ENCODE results near the gene PAX6. TPM values are rescaled to one million over a fixed set of nuclear protein-coding genes. Genes with fewer than 3 reads are reported as not detected.
"Not testable (repeated sequence)": the region's sequence is repeated elsewhere in the genome, so short reads cannot be mapped to it uniquely, and the experiment has no call there.

The PAX6 gene
- total RNA-seq, 1 experiment from 2014 or later: 14.6 TPM

DNA sequence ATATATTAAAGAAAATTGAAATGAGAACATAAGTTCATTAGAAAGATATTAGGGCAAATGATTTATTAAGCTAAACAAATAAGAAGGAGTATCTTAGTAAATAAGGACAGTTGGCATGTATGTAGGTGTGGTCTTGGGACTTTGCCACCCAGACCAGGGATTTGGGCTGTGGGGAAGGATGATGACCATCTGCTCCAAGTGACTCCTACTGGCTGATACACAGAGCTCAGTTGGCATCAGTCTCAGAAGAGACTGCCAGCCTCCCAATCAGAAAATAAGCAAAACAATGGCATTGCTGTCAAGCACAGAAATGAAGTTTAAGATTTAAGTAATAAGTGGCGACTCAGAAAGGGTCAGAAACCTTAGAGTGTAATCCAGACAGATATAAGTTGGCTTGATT is 49.5 kb downstream of the PAX6 start:
- H3K4me1 ChIP-seq (ENCODE audit: insufficient read depth, low read length): no peaks in the 10 kb centered on the region
- ChIA-PET POLR2A (ENCODE audit: unreplicated experiment) (no interaction called here), CTCF (no interaction called here)
- H3K9me3 ChIP-seq (ENCODE audit: low read length): no peaks in the 10 kb centered on the region
- H3K9me2 ChIP-seq (replicated peaks; ENCODE audit: low read length): no peaks in the 10 kb centered on the region
- TF ChIP-seq EZH2 (IDR thresholded peaks at IDR 0.05; ENCODE audit: low read length, unreplicated experiment) (no peak), CTCF (conservative IDR thresholded peaks at IDR 0.05; ENCODE audit: low read depth, low read length) (peak; percentile 21; the same call in 1 of the 2 replicates), EZH2phosphoT487 (IDR thresholded peaks at IDR 0.05; ENCODE audit: borderline replicate concordance, low read length) (no peak)
- H3K4me3 ChIP-seq (ENCODE audit: low read length): no peak overlapping the region
- no peaks in the 10 kb centered on the region for H3F3A ChIP-seq (ENCODE audit: low read length, unreplicated experiment)
- no peaks in the 10 kb centered on the region for H4K20me1 ChIP-seq (ENCODE audit: low read length)
- DNase-seq (no peak), ATAC-seq (no peak)
- H3K36me3 ChIP-seq (ENCODE audit: low read depth, low read length): no peaks in the 10 kb centered on the region
- no TSS peak for BruUV-seq (replicated peaks)
- no peak overlapping the region for H3K4me2 ChIP-seq (ENCODE audit: low read length)
- H3K79me2 ChIP-seq (ENCODE audit: low read length): no peaks in the 10 kb centered on the region
- H3K27ac ChIP-seq (ENCODE audit: low read length): no peak overlapping the region
- H2AFZ ChIP-seq (ENCODE audit: low read length): no peak overlapping the region
- H3K27me3 ChIP-seq (ENCODE audit: low read length): no peaks in the 10 kb centered on the region
- H3K9ac ChIP-seq (ENCODE audit: low read length): no peak overlapping the region
- intact Hi-C loops (cut with micrococcal nuclease): no loop called here

- no peak overlapping the region for H3K4me3 ChIP-seq (ENCODE audit: low read length)
- DNase-seq (no peak), ATAC-seq (no peak)
- no peaks in the 10 kb centered on the region for H3K79me2 ChIP-seq (ENCODE audit: low read length)
- POLR2A ChIA-PET (ENCODE audit: unreplicated experiment): no interaction called here
- TF ChIP-seq EZH2phosphoT487 (IDR thresholded peaks at IDR 0.05; ENCODE audit: borderline replicate concordance, low read length) (no peak), EZH2 (IDR thresholded peaks at IDR 0.05; ENCODE audit: low read length, unreplicated experiment) (no peak), CTCF (conservative IDR thresholded peaks at IDR 0.05; ENCODE audit: low read depth, low read length) (no peak)
- H3K4me1 ChIP-seq (ENCODE audit: insufficient read depth, low read length): no peaks in the 10 kb centered on the region
- CTCF ChIA-PET: no interaction called here
- no peaks in the 10 kb centered on the region for H3K27me3 ChIP-seq (ENCODE audit: low read length)
- intact Hi-C loops (cut with micrococcal nuclease): no loop called here
- H3K4me2 ChIP-seq (ENCODE audit: low read length): no peak overlapping the region
- no peak overlapping the region for H2AFZ ChIP-seq (ENCODE audit: low read length)
- H3K9me2 ChIP-seq (replicated peaks; ENCODE audit: low read length): no peaks in the 10 kb centered on the region
- no peaks in the 10 kb centered on the region for H3K36me3 ChIP-seq (ENCODE audit: low read depth, low read length)
- no peak overlapping the region for H3K9ac ChIP-seq (ENCODE audit: low read length)
- no TSS peak for BruUV-seq (replicated peaks)
- no peaks in the 10 kb centered on the region for H3K9me3 ChIP-seq (ENCODE audit: low read length)
- H4K20me1 ChIP-seq (ENCODE audit: low read length): no peaks in the 10 kb centered on the region
- no peaks in the 10 kb centered on the region for H3F3A ChIP-seq (ENCODE audit: low read length, unreplicated experiment)
- H3K27ac ChIP-seq (ENCODE audit: low read length): no peak overlapping the region
Observed at GRCh38 chr11:31757260-31757835, 53.8 kb downstream of the PAX6 start.

DNA sequence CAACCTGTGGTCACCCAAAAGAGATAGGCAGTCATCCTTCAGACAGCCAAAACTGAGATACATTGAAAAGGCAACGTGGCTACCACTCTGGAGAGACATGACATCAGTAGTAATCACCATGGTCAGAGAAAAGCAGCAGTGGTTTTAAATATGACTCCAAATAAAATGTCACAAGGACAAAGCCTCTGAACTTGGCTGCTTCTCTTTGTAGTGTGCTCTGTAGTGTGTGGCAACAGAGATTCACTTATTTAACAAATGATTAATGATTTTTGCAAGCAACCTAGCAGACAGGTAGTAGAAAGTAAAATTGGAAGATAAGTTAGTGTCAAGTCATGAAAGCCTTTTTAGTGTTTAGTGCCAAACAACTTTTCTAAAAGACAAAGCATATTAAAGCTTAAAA is 63.5 kb downstream of the PAX6 start:
- ChIA-PET CTCF (no interaction called here), POLR2A (ENCODE audit: unreplicated experiment) (no interaction called here)
- Histone ChIP-seq H3F3A (ENCODE audit: low read length, unreplicated experiment) (no peaks in the 10 kb centered on the region), H3K9ac (ENCODE audit: low read length) (no peak overlapping the region), H3K9me2 (replicated peaks; ENCODE audit: low read length) (no peaks in the 10 kb centered on the region), H3K79me2 (ENCODE audit: low read length) (no peaks in the 10 kb centered on the region), H3K36me3 (ENCODE audit: low read depth, low read length) (no peaks in the 10 kb centered on the region), H3K4me1 (ENCODE audit: insufficient read depth, low read length) (no peaks in the 10 kb centered on the region), H3K4me2 (ENCODE audit: low read length) (no peak overlapping the region), H3K9me3 (ENCODE audit: low read length) (no peaks in the 10 kb centered on the region), H4K20me1 (ENCODE audit: low read length) (no peaks in the 10 kb centered on the region), H2AFZ (ENCODE audit: low read length) (no peak overlapping the region), H3K27me3 (ENCODE audit: low read length) (no peaks in the 10 kb centered on the region), H3K27ac (ENCODE audit: low read length) (no peak overlapping the region), H3K4me3 (ENCODE audit: low read length) (no peak overlapping the region)
- intact Hi-C loops (cut with micrococcal nuclease): no loop called here
- ATAC-seq: no peak
- no peak for TF ChIP-seq EZH2 (IDR thresholded peaks at IDR 0.05; ENCODE audit: low read length, unreplicated experiment)
- no peak for TF ChIP-seq EZH2phosphoT487 (IDR thresholded peaks at IDR 0.05; ENCODE audit: borderline replicate concordance, low read length)
- no peak for TF ChIP-seq CTCF (conservative IDR thresholded peaks at IDR 0.05; ENCODE audit: low read depth, low read length)
- BruUV-seq (replicated peaks): no TSS peak
- no peak for DNase-seq

- CTCF ChIA-PET; intact Hi-C loops (cut with micrococcal nuclease): not testable (repeated sequence)
Observed at GRCh38 chr11:31740731-31741368, 70.3 kb downstream of the PAX6 start.

More at GRCh38 chr11:31740731-31741368, 70.3 kb downstream of the PAX6 start:
- H3K27me3 ChIP-seq (ENCODE audit: low read length); H2AFZ ChIP-seq (ENCODE audit: low read length); POLR2A ChIA-PET (ENCODE audit: unreplicated experiment); H3F3A ChIP-seq (ENCODE audit: low read length, unreplicated experiment); H3K9me2 ChIP-seq (replicated peaks; ENCODE audit: low read length); H3K9me3 ChIP-seq (ENCODE audit: low read length); H3K4me3 ChIP-seq (ENCODE audit: low read length); H3K4me2 ChIP-seq (ENCODE audit: low read length); BruUV-seq (replicated peaks); ATAC-seq; DNase-seq; H3K79me2 ChIP-seq (ENCODE audit: low read length); H3K9ac ChIP-seq (ENCODE audit: low read length); H4K20me1 ChIP-seq (ENCODE audit: low read length); H3K27ac ChIP-seq (ENCODE audit: low read length); H3K4me1 ChIP-seq (ENCODE audit: insufficient read depth, low read length); H3K36me3 ChIP-seq (ENCODE audit: low read depth, low read length): not testable (repeated sequence)
